Medulla oblongata (tissue), 1 donor: ENCODE measurements around the gene BTRC.

Experiments used
- DNase-seq: peaks from one replicate; pipeline ENCODE4 v3.0.0-alpha.2; 2015; ENCODE audit errors: extremely low spot score

The BTRC gene

GRCh38 chr10:101535949-101536348, 182.0 kb downstream of the BTRC start:
- DNase-seq = no peak

DNA sequence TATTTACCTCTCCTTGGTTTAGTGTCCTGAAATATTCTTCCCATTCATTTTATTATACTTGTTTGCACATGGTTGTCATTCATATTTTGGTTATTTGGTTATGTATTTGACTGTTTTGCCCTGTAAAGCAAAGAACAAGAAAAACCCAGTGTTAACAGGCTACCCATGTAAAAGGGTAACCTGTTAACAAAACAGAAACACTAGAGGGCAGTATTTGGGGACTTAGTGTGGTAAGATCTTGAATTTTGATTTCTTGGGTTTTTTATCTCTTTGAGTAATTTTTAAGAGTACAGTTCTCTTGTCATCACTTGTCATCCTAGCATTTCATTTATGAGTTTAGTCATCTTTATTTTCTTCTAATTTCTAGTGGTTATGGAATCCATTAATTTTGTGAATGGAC, 182.8 kb downstream of the BTRC start:
- DNase-seq = no peak

GRCh38 chr10:101538446-101538845, 184.5 kb downstream of the BTRC start:
- no peak for DNase-seq

- DNase-seq = no peak
Measured at GRCh38 chr10:101545898-101546297, 191.9 kb downstream of the BTRC start.

- no peak for DNase-seq
Measured at GRCh38 chr10:101550965-101551364, 197.0 kb downstream of the BTRC start.

DNA sequence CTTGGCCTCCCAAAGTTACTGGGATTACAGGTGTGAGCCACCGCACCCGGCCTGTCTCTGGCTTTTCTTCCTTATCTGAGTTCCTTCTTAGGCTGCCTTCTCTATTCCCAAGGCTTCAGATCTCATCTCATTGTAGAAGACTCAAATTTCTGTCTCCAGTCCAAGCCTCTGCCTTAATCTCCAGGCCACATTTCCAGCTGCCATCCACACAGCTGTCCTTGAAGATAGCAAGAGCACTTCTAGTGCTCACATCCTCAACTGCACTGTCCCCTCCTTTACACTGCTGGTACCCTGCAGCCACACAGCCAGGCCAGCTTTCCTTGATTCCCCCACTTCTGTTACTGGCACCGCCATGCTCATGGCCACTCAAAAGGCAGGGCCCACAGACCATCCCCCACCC, 198.5 kb downstream of the BTRC start:
- DNase-seq = no peak

DNA sequence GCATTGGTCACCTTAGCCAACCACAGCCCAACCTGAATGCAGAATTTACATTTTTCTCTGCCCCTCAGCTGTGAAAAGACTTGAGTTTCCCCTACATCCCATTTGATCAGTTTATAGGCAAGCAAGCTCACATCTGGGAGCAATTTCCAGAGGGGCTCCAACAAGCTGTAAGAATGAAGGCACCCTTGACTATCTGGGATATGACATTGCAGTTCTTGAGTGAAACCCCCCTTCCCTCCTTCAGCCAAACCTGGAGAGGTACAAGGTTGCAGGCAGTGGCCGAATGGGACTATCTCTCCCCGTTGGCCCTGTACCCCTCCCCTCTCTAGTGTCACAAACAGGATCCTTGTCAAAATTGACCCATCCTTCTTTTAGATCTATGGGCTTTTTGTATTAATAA, 203.6 kb downstream of the BTRC start:
- DNase-seq = no peak

DNA sequence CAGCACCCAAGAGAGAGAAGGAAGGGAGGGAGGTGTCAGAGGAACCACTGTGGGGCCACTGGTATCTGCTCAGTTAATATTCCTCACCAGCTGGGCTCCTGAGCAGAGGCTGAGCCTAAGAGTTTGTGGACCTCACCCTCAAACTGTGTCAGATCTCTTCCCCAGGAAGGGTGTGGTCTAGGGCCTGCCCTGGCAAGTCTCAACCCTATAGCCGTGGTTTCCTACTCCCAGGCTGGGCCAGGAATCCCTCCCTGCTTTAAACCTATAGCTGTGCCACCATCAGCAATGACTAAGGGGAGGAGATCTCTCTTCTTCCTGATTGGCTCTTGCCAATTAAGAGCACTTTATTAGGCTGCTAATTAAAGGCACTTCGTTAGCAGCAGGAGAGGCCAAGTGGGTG, 204.2 kb downstream of the BTRC start:
- DNase-seq = no peak

DNA sequence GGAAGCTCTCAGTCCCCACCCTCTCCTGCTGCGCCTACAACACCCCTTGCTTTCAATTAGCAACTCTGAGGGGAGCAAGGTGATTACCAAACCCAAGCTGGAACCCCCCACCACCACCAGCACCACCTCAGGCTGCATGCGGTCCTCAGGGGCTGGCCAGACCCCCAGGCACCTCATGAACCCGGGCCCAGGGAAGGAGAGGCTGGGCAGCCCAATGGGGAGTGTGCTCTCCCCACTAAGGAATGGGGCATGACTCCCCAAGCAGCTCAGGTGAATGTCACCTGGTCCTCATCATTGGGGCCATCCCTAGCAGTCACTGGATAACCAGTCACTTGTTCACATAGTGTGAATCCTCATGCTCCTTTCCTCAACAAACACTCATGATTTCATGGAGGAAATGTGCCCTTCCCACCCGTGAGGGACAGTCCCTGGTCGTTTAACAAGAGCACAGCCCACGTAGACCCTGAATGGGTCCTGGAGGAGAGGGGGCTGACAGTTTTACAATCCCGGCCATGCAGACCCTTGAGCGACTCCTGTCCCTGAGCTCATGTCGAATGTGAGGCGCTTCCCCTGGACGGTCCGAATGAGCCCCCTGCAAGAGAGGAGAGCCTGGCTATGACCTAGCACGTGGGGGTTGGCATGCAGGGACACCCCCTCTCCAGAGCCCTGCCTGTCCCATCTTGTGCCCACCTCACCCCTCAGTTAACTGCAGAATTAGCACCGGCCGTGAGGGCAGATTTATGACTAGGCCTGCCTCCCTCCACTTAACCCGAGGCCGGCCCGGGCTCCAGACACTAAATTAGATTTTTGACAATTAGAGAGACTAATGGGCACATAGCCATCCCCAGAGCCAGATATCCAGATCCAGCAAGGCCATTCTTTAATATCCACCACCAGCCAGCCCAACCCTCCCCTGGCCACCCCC, 205.0 kb downstream of the BTRC start:
- DNase-seq = no peak

DNA sequence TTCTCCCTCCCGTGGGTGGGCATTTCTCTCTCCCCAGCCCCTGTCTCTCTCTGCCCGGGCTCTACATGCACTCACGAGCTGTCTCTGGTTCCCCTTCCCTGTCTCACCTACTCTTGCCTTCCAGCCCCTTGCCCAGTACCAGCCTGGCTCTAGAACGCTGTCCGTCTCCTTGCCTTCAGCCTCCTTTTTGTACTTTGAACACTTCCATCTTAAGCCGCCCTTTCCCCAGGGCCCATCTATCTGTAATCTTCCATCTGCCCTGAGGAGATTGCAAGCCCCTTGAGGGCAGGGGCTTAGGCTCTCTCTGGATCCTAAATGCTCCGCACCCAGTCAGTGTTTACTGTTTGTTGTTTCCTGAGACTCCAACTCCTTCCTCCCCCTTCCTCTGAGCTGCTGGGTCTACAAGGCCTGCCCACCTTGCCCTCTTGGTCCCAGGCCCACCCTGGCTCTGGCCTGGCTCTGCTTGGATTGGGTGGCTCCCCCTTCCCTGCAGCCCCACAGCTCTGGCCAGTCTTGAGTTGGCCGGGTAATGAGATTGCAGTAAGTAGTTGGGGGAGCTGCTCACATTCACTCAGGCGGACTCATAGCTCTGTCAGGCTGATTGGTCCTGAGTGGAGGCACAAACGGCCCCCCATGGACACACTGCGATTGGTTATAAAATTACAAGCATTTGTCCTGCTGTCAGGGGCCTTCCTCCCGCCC, 205.8 kb downstream of the BTRC start:
- no peak for DNase-seq

DNA sequence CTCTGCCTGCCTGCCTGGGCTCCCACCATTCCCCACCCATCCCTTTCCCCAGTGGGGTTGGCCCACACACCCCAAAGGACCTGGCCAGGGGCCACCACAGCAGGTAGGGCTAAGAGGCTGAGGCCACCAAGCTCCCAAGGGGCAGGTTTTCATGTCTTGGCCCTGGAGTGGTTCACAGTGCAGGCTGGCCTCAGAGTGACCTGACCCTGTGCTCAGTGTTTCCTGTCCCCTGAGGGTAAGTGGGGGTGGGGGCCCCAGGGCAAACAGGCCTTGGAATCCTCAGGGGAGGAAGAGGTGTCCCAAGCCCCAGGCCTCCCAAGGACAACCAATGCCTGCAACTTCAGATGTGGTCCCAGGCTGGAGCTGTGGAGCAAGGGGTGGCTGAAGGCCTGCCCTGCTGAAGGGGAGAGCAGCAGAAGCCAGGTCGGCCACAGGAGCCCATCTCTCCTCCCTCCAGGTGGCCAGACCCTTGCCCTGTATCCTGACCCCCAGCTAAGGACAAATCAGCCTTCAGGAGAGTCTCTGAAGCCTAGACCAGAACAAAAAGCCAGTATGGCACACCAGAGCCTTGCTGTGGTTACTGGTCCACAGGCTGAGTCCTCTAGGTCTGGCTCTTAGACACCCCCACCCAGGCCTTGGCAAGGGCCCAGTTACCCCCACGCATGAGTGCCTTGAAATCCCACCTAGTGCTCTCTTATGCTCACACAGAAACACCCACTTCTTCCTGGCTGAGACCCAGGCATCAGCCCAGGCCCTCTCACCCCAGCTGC, 206.5 kb downstream of the BTRC start:
- no peak for DNase-seq

- DNase-seq = no peak
Measured at GRCh38 chr10:101561068-101561915, 207.3 kb downstream of the BTRC start.

DNA sequence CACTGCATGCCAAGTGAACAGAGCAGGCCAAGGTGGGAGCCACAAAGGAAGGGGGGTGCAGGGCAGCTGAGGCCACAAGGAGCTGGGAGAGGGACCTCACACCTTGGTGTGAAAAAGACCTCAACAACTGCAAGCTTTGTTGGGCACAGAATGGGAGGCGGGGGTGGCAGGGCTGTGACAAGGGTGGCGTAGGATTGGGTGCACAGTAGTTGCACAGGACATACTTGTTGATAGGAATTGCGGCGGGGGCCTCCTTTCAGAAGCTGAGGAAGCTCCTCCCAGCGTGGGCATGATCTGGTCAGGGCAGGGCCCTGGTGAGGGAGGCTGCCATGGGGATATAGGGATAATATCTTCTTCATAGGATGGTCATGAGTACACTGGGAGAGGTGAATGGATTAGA, 208.3 kb downstream of the BTRC start:
- DNase-seq = no peak

GRCh38 chr10:101563007-101563406, 209.0 kb downstream of the BTRC start:
- no peak for DNase-seq

- DNase-seq = no peak
Measured at GRCh38 chr10:101563497-101564040, 209.6 kb downstream of the BTRC start.

DNA sequence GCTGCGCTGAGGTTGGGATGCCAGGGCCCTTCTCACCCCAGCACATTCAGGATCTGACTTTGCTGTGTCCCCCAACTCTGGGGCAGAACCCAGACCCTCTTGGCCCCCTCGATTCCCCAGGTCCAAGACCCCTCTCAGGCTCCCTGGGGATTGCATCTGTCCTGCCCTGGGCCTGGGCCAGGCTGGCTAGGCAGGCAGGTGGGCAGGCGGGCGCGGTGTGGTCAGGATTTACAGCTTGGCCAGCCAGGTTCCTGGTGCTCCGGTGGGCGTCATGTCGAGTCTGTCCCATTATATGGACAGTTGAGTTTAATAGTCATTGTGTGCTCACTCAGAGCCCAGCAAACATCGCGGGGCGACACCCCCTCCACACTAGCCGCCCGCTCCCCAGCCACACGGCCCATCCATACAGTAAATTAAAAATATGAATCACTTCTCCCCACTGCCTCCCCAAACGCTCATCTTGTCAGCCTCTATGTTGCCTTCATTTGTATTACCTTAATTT, 210.6 kb downstream of the BTRC start:
- no peak for DNase-seq

- no peak for DNase-seq
Measured at GRCh38 chr10:101565370-101565900, 211.5 kb downstream of the BTRC start.

GRCh38 chr10:101565936-101566332, 212.0 kb downstream of the BTRC start:
- no peak for DNase-seq

GRCh38 chr10:101566333-101567164, 212.6 kb downstream of the BTRC start:
- DNase-seq = no peak
